HTERT RPE-1 (cell line): ENCODE results near the gene PNMA1.

Experiments used
- in situ Hi-C: fragments of 300-500 bp; cut with MboI; formaldehyde crosslinking; loops from 4 replicates; pipeline ENCODE4 v1.14.3; 2020; ENCODE audit warnings: low sequenced_read_pairs

Gene PNMA1

DNA sequence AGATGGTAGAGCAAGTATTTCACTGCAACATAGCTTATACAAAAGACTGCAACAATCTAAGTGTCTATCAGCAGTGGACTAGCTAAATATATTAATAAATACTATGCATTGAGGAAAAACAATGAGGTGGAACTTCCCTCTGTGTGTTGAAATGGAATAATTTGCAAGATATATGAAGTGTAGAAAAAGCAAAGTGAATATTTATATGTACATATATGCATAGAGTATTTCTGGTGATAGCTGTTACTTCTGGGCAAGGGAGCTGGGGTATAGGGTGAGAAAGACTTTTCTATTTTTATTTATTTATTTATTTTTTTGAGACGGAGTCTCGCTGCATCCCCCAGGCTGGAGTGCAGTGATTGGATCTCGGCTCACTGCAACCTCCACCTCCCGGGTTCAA lies 35.5 kb downstream of the PNMA1 start:
- in situ Hi-C loops = no loop called here

DNA sequence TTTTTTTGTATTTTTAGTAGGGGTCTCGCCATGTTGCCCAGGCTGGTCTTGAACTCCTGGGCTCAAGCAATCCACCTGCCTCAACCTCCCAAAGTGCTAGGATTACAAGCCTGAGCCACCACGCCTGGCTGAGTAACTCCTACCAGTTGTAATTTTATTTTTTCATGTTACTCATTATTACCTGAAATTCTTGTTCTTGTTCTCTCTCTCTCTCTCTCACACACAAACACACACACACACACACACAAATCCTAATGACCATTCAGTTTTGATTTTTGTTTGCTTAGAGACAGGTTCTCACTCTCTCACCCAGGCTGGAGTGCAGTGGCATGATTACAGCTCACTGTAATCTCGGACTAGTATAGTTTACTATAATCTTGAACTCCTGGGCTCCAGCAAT lies 39.2 kb downstream of the PNMA1 start:
- in situ Hi-C loops = no loop called here

DNA sequence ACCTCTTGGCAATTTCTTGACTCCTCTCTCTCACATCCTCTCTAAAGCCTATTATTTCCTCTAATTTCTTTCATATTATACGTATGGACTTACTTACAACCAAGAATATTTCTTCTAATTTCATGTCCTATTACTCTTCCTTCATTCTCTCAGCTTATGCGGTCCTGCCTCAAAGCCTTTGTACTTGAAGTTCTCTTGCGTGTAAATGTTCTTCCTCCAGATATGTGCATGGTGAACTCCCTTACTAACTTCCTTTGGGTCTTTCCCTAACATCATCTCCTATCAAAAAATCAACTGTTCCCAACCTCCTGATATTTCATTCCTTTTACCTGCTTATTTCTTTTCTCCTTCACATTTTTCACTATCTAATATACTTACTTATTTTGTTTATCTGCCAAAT lies 46.3 kb downstream of the PNMA1 start:
- in situ Hi-C loops = no loop called here

DNA sequence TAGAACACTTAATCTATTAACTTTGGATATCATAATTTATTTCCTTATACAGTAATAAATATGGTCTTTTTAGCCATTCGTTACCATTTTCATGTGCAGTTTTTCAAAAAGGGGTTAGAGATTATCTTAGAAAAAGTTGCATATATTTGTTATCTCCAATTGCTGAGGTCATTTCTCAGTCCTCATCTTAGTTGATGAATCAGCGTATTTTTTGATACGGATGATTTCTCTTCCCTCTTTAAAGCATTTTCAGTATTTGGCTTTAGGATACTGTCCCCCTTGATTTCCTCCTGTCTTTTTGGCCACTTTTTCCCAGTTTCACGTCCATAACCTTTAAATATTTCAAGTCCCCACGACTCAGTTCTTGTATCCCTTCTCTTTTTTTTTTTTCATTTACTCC lies 47.6 kb downstream of the PNMA1 start:
- in situ Hi-C loops = no loop called here

DNA sequence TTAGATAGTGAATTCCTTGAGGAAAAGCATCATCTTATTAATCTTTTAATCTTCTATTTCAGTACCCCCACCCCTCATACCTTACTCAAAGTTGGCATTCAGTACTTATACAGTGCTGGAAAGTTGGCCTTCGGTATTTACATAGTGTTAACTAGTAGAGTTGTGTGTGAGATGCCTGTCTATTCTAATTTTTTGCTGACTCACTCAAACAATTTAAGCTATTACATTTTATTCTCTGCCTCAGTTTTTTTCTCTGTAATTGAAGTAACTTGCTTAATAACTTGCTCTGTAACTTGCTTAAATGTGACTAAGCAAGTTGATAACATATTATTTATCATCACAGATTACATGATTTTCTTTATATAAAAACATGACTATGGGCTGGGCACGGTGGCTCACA lies 49.1 kb downstream of the PNMA1 start:
- in situ Hi-C loops = no loop called here

DNA sequence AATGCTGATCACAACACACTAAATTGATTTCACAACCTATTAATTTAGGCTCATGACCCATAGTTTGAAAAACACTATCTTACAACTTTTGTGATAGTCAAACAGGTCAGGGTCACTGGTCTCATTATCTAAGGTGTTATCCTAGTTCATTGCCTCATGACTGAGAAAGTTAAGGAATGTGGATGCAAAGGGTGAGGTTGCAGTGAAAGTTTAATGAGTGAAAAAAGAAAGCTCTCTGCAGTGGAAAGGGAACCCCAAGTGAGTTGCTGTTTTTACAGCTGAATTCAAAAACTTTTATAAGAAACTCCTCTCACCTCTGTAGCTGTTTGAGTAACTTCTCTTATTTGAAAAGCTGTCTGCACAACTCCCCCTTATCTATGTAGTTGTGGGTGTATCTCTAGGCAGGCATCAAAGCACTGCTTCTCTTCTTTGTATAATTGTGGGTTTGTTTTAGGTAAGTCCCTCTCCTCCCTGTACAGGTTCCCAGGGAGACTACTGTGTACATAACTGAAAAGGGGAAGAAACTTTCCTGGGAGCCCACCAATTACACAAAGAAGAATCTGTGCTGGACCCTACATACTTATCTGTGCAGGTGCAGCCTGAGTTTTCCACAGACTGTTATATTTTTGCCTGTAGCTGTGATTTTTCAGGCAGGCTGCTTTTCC lies 50.5 kb downstream of the PNMA1 start:
- in situ Hi-C loops = no loop called here

DNA sequence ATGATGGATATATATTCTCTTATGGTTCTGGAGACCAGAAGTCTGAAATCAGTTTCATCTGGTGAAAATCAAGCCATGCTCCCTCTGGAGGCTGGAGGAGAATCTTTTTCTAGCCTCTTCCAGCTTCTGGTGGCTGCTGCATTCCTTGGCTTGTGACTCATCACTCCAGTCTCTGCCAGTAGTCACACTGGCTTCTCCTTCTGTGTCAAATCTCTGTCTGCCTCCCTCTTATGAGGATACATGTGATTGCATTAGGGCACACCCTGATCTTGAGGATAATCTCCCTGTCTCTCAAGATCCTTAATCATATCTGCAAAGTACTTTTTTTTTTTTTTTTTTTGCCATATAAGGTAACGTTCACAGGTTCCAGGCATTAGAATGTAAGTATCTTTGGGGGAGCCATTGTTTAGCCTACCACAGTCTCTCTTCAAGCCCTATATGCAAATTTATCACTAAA lies 51.7 kb downstream of the PNMA1 start:
- in situ Hi-C loops = no loop called here

DNA sequence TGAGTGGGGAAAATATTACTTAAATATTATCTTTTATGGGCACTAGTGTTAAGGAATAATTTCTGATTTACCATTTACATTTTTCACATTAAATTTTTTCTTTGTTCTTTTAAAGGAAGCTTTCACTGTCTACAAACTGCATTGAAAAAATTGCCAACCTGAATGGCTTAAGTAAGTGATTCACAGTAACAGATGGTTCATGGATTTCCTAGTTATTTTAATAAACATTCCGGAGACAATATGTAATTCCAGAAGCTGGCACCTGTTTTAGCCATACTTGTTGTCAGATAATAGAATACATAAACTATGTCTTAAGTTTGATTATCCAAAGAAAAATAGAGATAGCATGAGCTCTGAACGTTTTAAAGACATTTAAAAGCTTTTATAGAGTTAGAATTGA lies 52.3 kb downstream of the PNMA1 start:
- in situ Hi-C loops = no loop called here
